GM23248 (cell line): ENCODE measurements around the gene SLIT3. TPM values are rescaled to one million over a fixed set of nuclear protein-coding genes. Genes with fewer than 3 reads are reported as not detected.

Experiments used
- DNase-seq: peaks from one replicate; pipeline ENCODE4 v3.0.0-alpha.2; 2015
- H2AFZ ChIP-seq: fragments of 200-600 bp; sonication (generic); 2 replicates; pipeline ENCODE4 v1.6.1; 2016; ENCODE audit warnings: antibody characterized with exemption
- H3F3A ChIP-seq: fragments of 200-600 bp; sonication (generic); 2 replicates; pipeline ENCODE4 v1.6.1; 2016; ENCODE audit warnings: mild to moderate bottlenecking, antibody characterized with exemption, mixed run types; ENCODE audit not compliant: insufficient read depth
- H3K27ac ChIP-seq: fragments of 200-600 bp; sonication (generic); 2 replicates; pipeline ENCODE4 v1.5.1; 2016; ENCODE audit warnings: mild to moderate bottlenecking
- H3K27me3 ChIP-seq: fragments of 200-600 bp; sonication (generic); replicated peaks from 2 replicates; pipeline ENCODE4 v1.6.1; 2016; ENCODE audit warnings: mild to moderate bottlenecking; ENCODE audit not compliant: insufficient read depth
- H3K36me3 ChIP-seq: fragments of 200-600 bp; sonication (generic); 2 replicates; pipeline ENCODE4 v1.6.1; 2016; ENCODE audit warnings: low read depth, mild to moderate bottlenecking
- H3K4me1 ChIP-seq: fragments of 200-600 bp; sonication (generic); 2 replicates; pipeline ENCODE4 v1.6.1; 2016; ENCODE audit warnings: mild to moderate bottlenecking; ENCODE audit not compliant: insufficient read depth
- H3K4me2 ChIP-seq: fragments of 200-600 bp; sonication (generic); one replicate; pipeline ENCODE4 v1.6.1; 2016; ENCODE audit warnings: mild to moderate bottlenecking; ENCODE audit not compliant: unreplicated experiment
- H3K4me3 ChIP-seq: fragments of 200-600 bp; sonication (generic); 2 replicates; pipeline ENCODE4 v1.5.1; 2016; ENCODE audit warnings: mild to moderate bottlenecking
- H3K79me2 ChIP-seq: fragments of 200-600 bp; sonication (generic); 2 replicates; pipeline ENCODE4 v1.6.1; 2016; ENCODE audit warnings: mild to moderate bottlenecking; ENCODE audit not compliant: insufficient read depth
- H3K9ac ChIP-seq: fragments of 200-600 bp; sonication (generic); 2 replicates; pipeline ENCODE4 v1.6.1; 2016; ENCODE audit warnings: mild to moderate bottlenecking
- H3K9me2 ChIP-seq: fragments of 200-600 bp; sonication (generic); 2 replicates; pipeline ENCODE4 v1.6.1; 2016; ENCODE audit warnings: mixed run types, mild to moderate bottlenecking, moderate library complexity; ENCODE audit not compliant: insufficient read depth
- H3K9me3 ChIP-seq: fragments of 200-600 bp; sonication (generic); one replicate; pipeline ENCODE4 v1.6.1; 2017; ENCODE audit warnings: low read depth
- H4K20me1 ChIP-seq: fragments of 200-600 bp; sonication (generic); 2 replicates; pipeline ENCODE4 v1.6.0; 2016; ENCODE audit not compliant: insufficient read depth
- EZH2 ChIP-seq: fragments of 200-600 bp; sonication (generic); IDR thresholded peaks from 2 replicates; pipeline ENCODE4 v1.6.1; 2018; ENCODE audit warnings: antibody characterized with exemption, mild to moderate bottlenecking; ENCODE audit not compliant: insufficient read depth, poor library complexity, severe bottlenecking
- EZH2phosphoT487 ChIP-seq: fragments of 200-600 bp; sonication (generic); IDR thresholded peaks from 2 replicates; pipeline ENCODE4 v1.6.1; 2018; ENCODE audit warnings: antibody characterized with exemption, moderate library complexity, mild to moderate bottlenecking, low read depth; ENCODE audit not compliant: insufficient read depth
- WGBS, 2 experiments: methylation state at CpG; one replicate each; pipeline ENCODE4 v1.1.6; 2015 to 2017; ENCODE audit warnings: low lambda C conversion rate in 2 of 2, low coverage in 1 of 2; ENCODE audit errors: missing lambda C conversion rate in 2 of 2; 5-methylcytosine and 5-hydroxymethylcytosine counted together
- in situ Hi-C: fragments of 300-500 bp; cut with MboI; formaldehyde crosslinking; loops from 2 replicates; pipeline ENCODE4 v1.15.0; 2020
- polyA plus RNA-seq: library from polyadenylated mRNA; unstranded; fragments of >200 nt; fragmentation: Nextera tagmentation; extraction: Ambion mirVana; gene quantifications from 2 replicates; pipeline ENCODE4 v1.2.1, GENCODE V29; 2016
- total RNA-seq: library from RNA; depleted of rRNA; stranded (reverse); fragments of >200 nt; shearing (Covaris generic); gene quantifications from 2 replicates; pipeline ENCODE4 v1.2.3, GENCODE V29; 2014

SLIT3 gene
- total and polyA plus RNA-seq, 2 experiments from 2014 or later: 61.9 to 100 TPM

DNA sequence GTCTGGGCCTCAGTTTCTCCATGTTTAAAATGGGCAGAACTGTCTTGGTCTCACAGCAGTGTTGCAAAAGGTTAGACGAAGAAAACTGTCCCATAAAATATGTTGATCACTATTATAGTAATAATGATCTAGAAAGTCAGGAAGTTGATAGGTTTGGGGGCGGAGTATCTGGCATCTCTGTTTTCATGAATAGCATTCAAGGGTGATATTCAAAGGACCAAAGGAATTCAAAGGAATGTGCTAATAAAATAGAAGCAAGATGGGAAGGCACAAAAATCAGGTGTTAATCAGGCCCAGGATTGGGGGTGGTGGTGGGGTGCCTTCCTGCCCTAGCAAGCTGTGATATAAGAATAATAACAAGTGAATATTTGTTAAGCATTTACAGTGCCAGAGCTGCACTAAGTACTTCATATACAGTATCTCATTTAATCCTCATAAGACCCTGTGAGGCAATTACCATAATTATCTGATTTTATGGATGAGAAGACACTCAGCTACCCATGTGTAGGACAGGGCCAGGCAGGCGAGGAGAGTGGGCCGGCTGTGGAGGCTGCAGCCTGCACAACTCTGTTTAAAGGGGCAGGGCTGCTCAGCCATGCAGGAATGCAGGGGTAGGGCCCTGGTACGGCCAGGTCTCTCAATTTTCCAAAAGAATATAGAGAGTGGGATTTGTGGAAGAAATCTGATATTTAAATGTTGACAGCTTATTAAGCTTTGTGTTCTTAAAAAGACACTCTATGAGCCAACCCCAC is 579.8 kb downstream of the SLIT3 start:
- no peaks in the 10 kb centered on the region for H3K27me3 ChIP-seq
- H3K36me3 ChIP-seq: peaks cover 15% of the 10 kb centered on the region; the same call in 1 of the 2 replicates
- H3F3A ChIP-seq: no peaks in the 10 kb centered on the region
- no peak overlapping the region for H3K27ac ChIP-seq
- no peaks in the 10 kb centered on the region for H3K9me2 ChIP-seq
- no peaks in the 10 kb centered on the region for H4K20me1 ChIP-seq
- H3K79me2 ChIP-seq: no peaks in the 10 kb centered on the region
- H2AFZ ChIP-seq: no peak overlapping the region
- H3K4me2 ChIP-seq: no peak overlapping the region
- no peak for TF ChIP-seq EZH2
- no peak for TF ChIP-seq EZH2phosphoT487
- no peaks in the 10 kb centered on the region for H3K9me3 ChIP-seq
- in situ Hi-C loops: no loop called here
- WGBS, 2 experiments: 81 to 83% methylated on average over 5 of the region's 5 CpGs
- no peak overlapping the region for H3K4me3 ChIP-seq
- no peak for DNase-seq
- no peak overlapping the region for H3K9ac ChIP-seq
- peaks cover 4% of the 10 kb centered on the region; the same call in 1 of the 2 replicates for H3K4me1 ChIP-seq

- H2AFZ ChIP-seq: no peak overlapping the region
- peaks cover 15% of the 10 kb centered on the region; the same call in 1 of the 2 replicates for H3K36me3 ChIP-seq
- peaks cover 4% of the 10 kb centered on the region; the same call in 1 of the 2 replicates for H3K4me1 ChIP-seq
- H3K9me2 ChIP-seq: no peaks in the 10 kb centered on the region
- H3K4me2 ChIP-seq: no peak overlapping the region
- H3F3A ChIP-seq: no peaks in the 10 kb centered on the region
- no peak for DNase-seq
- no peaks in the 10 kb centered on the region for H3K27me3 ChIP-seq
- WGBS, 2 experiments: 47 to 50% methylated on average over 9 of the region's 9 CpGs
- H4K20me1 ChIP-seq: no peaks in the 10 kb centered on the region
- no peaks in the 10 kb centered on the region for H3K79me2 ChIP-seq
- no peaks in the 10 kb centered on the region for H3K9me3 ChIP-seq
- no peak overlapping the region for H3K9ac ChIP-seq
- H3K4me3 ChIP-seq: no peak overlapping the region
- H3K27ac ChIP-seq: no peak overlapping the region
- in situ Hi-C loops: no loop called here
- no peak for TF ChIP-seq EZH2
- TF ChIP-seq EZH2phosphoT487: no peak
Observed at GRCh38 chr5:168720575-168720974, 580.4 kb downstream of the SLIT3 start.

DNA sequence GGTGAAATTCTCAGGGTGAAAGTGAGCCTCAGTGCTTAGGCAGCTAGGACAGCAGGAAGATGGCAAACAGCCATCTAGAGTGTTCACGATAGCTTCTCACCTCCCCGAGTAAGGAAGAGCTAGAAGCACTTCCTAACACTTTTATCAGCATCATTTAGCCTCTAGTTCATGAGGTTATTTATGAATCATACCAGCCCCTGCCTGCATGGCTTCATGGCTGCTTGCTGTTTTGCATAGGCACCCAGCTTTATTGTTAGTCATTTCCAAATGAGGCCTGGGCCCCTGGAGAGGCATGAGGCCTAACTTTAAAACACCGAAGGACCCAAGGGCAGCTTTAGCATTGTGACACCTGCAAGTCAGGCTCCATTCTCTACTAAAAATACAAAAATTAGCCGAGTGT is 586.9 kb downstream of the SLIT3 start:
- no peak overlapping the region for H3K4me2 ChIP-seq
- DNase-seq: peak; percentile 68
- peaks cover 29% of the 10 kb centered on the region for H3F3A ChIP-seq
- TF ChIP-seq EZH2phosphoT487: no peak
- no peak for TF ChIP-seq EZH2
- 0 out of 2 replicates have a peak overlapping the region, but pooled peaks have one; percentile 17 for H3K9ac ChIP-seq
- no peaks in the 10 kb centered on the region for H3K27me3 ChIP-seq
- no peaks in the 10 kb centered on the region for H4K20me1 ChIP-seq
- H3K79me2 ChIP-seq: no peaks in the 10 kb centered on the region
- no peak overlapping the region for H2AFZ ChIP-seq
- peak overlapping the region; percentile 88 for H3K27ac ChIP-seq
- H3K9me3 ChIP-seq: no peaks in the 10 kb centered on the region
- H3K4me3 ChIP-seq: no peak overlapping the region
- H3K36me3 ChIP-seq: no peaks in the 10 kb centered on the region
- WGBS, 2 experiments: 45 to 46% methylated on average over 4 of the region's 4 CpGs
- peaks cover 30% of the 10 kb centered on the region for H3K4me1 ChIP-seq
- H3K9me2 ChIP-seq: no peaks in the 10 kb centered on the region
- in situ Hi-C loops: no loop called here

- H3K9ac ChIP-seq: 0 out of 2 replicates have a peak overlapping the region, but pooled peaks have one; percentile 20
- in situ Hi-C loops: no loop called here
Observed at GRCh38 chr5:168713051-168713450, 587.9 kb downstream of the SLIT3 start.

More at GRCh38 chr5:168713051-168713450, 587.9 kb downstream of the SLIT3 start:
- no peak overlapping the region for H2AFZ ChIP-seq
- no peaks in the 10 kb centered on the region for H3K27me3 ChIP-seq
- no peaks in the 10 kb centered on the region for H3K36me3 ChIP-seq
- H3F3A ChIP-seq: peaks cover 29% of the 10 kb centered on the region
- WGBS, 2 experiments: 67 to 78% methylated on average over 10 of the region's 10 CpGs
- peak; percentile 4 for DNase-seq
- H3K27ac ChIP-seq: peak overlapping the region; percentile 88
- H4K20me1 ChIP-seq: no peaks in the 10 kb centered on the region
- no peaks in the 10 kb centered on the region for H3K9me3 ChIP-seq
- H3K4me1 ChIP-seq: peaks cover 27% of the 10 kb centered on the region
- peak overlapping the region; percentile 56 for H3K4me2 ChIP-seq
- H3K9me2 ChIP-seq: no peaks in the 10 kb centered on the region
- TF ChIP-seq EZH2phosphoT487: no peak
- no peak for TF ChIP-seq EZH2
- no peaks in the 10 kb centered on the region for H3K79me2 ChIP-seq
- no peak overlapping the region for H3K4me3 ChIP-seq
